Stimulated activated naive B cell treated with anti-CD40 and anti-IgM and Interleukin-4, amounts not matched to agents 10 μg/mL and 1 μg/mL and 100 μg/mL, for 72 hours (primary cell): ENCODE data around the gene WDR74.
A peak's percentile ranks its signal among the peaks of the same experiment; 100 is the strongest.
"Not testable (repeated sequence)": the region's sequence is repeated elsewhere in the genome, so short reads cannot be mapped to it uniquely, and the experiment has no call there.

Experiments
- ATAC-seq, 2 donors: fragments of 150-1000 bp; cut with Tn5 transposase; replicated peaks; 2 replicates each; pipeline ENCODE4 v1.10.0; 2021; ENCODE audit warnings: moderate library complexity in 1 of 2
- DNase-seq: peaks from one replicate; pipeline ENCODE4 v3.0.0; 2021
- H3K27ac Mint-ChIP-seq: one replicate; pipeline ENCODE4 v1.8.0; 2022; ENCODE audit warnings: mild to moderate bottlenecking, mixed read lengths
- H3K27me3 Mint-ChIP-seq, 2 donors: one replicate each; pipeline ENCODE4 v1.8.0; 2022; ENCODE audit warnings: mixed read lengths in 2 of 2
- H3K36me3 Mint-ChIP-seq, 2 donors: one replicate each; pipeline ENCODE4 v1.8.0; 2022; ENCODE audit warnings: mixed read lengths in 2 of 2, mild to moderate bottlenecking in 1 of 2
- H3K4me1 Mint-ChIP-seq, 2 donors: one replicate each; pipeline ENCODE4 v1.8.0; 2022; ENCODE audit warnings: mixed read lengths in 2 of 2, mild to moderate bottlenecking in 1 of 2
- H3K4me3 Mint-ChIP-seq, 2 donors: one replicate each; pipeline ENCODE4 v1.8.0; 2022; ENCODE audit warnings: mild to moderate bottlenecking in 2 of 2, mixed read lengths in 2 of 2, moderate library complexity in 1 of 2
- H3K9me3 Mint-ChIP-seq, 2 donors: one replicate each; pipeline ENCODE4 v1.8.0; 2022; ENCODE audit warnings: mixed read lengths in 2 of 2, mild to moderate bottlenecking in 1 of 2

Gene WDR74

GRCh38 chr11:62840721-62841360, 1.5 kb upstream of the WDR74 start:
- Mint-ChIP-seq H3K36me3 (peaks cover 9 to 21% of the 10 kb centered on the region in 2 donors), H3K4me1 (peaks cover 15 to 20% of the 10 kb centered on the region in 2 donors)
- ATAC-seq: peak; percentile 29 to 38
- DNase-seq: peak; percentile 94
- not testable (repeated sequence) for H3K4me3 Mint-ChIP-seq, H3K27me3 Mint-ChIP-seq, H3K27ac Mint-ChIP-seq, H3K9me3 Mint-ChIP-seq

DNA sequence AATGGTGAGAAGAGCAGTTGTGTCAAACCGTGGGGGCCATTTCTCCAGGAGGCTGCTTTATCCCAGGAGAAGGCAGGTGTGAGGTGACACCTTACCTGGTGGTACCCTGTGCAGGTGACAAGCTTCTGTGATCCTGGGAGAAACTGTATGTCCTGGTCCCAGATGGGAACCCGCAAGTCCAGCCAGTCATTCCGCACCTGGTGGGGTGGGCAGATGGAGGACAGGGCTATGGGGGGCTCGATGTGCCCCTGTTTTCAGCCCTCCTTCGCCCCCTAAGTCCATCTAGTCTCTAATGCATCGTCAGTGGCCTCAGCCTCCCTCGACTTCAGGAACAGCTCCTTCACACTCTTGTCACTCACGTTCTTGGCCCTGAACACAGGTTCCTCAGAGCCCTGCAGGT, 4.1 kb downstream of the WDR74 start:
- Mint-ChIP-seq H3K4me3 (no peak overlapping the region), H3K4me1 (peaks cover 45 to 56% of the 10 kb centered on the region in 2 donors), H3K36me3 (peaks cover 30 to 49% of the 10 kb centered on the region in 2 donors), H3K27ac (no peak overlapping the region), H3K9me3 (no peaks in the 10 kb centered on the region), H3K27me3 (no peaks in the 10 kb centered on the region)
- no peak for ATAC-seq
- DNase-seq: no peak

DNA sequence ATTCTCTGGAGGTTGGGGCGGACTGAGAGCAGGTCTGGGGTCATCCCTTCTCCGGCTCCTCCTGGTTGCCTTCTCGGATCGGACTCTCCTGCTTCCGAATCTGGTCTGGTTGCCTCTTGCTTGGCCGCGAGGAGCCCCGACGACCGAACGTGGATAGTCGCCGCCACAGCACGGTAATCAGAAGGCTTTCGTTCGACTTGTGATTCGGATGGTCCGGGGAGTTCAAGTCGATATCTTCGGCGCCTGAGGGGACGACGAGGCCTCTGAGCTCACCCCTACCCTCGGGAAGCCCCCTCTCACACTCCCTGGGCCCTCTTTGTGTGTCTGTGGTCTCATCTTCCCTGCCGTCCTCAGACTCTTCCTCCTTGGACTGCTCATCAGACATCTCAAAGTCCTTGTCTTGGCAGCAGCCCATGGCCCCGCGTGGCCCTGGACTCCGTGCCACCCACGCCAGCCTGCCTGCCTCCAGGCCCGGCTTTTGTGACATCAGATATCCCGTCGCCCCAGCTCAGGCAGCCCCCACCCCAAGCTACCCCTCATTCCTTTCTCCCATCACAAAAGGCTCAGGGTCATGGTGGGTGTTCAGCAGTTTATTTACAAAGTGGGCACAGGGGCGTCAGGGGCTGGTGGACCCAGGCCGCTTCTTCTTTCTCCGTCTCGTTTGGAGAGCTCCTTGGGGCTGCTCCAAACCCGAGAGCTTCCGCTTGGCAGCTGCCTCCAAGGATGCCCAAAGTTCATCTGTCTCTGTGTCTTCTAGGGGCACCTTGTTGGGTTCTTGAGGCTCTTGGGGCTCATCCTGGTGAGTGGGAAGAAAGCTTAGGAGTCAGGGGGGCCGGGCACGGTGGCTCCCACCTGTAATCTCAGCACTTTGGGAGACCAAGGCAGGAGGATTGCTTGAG, 6.8 kb downstream of the WDR74 start, which contains the start of gene TEX54:
Gene TEX54 (minus strand): TSS at position 506 of the 899 bp plus-strand sequence.
- peaks cover 37 to 61% of the 10 kb centered on the region in 2 donors for H3K4me1 Mint-ChIP-seq

GRCh38 chr11:62831520-62832335, 7.7 kb downstream of the WDR74 start, which contains the start of gene STX5:
Gene STX5 (minus strand): TSS chr11:62832051. CDS start chr11:62831243, 808 bp downstream.
- H3K27me3 Mint-ChIP-seq: no peaks in the 10 kb centered on the region
- peaks cover 36 to 55% of the 10 kb centered on the region in 2 donors for H3K4me1 Mint-ChIP-seq
- peak within 1 kb of the TSS; percentile 86 to 94 for H3K4me3 Mint-ChIP-seq

More for the DNA sequence above, 6.8 kb downstream of the WDR74 start, which contains the start of gene TEX54:
- Mint-ChIP-seq H3K36me3 (peaks cover 25 to 44% of the 10 kb centered on the region in 2 donors), H3K27ac (peak within 1 kb of the TSS; percentile 99), H3K4me3 (peak within 1 kb of the TSS; percentile 86 to 94), H3K9me3 (no peaks in the 10 kb centered on the region), H3K27me3 (no peaks in the 10 kb centered on the region)
- DNase-seq (no peak), ATAC-seq (peak; percentile 15 to 24)

GRCh38 chr11:62830904-62831519, 8.4 kb downstream of the WDR74 start:
- H3K36me3 Mint-ChIP-seq: peaks cover 27 to 44% of the 10 kb centered on the region in 2 donors
- peaks cover 33 to 52% of the 10 kb centered on the region in 2 donors for H3K4me1 Mint-ChIP-seq

More at GRCh38 chr11:62831520-62832335, 7.7 kb downstream of the WDR74 start, which contains the start of gene STX5:
- DNase-seq (peak; percentile 97), ATAC-seq (peak; percentile 88 to 91)
- H3K36me3 Mint-ChIP-seq: peaks cover 27 to 48% of the 10 kb centered on the region in 2 donors
- H3K27ac Mint-ChIP-seq: peak within 1 kb of the TSS; percentile 99
- H3K9me3 Mint-ChIP-seq: no peaks in the 10 kb centered on the region

GRCh38 chr11:62828130-62828529, 11.3 kb downstream of the WDR74 start:
- ATAC-seq, H3K9me3 Mint-ChIP-seq, DNase-seq, H3K27ac Mint-ChIP-seq, H3K4me3 Mint-ChIP-seq, H3K27me3 Mint-ChIP-seq: not testable (repeated sequence)
- Mint-ChIP-seq H3K36me3 (peaks cover 31 to 47% of the 10 kb centered on the region in 2 donors), H3K4me1 (peaks cover 17 to 29% of the 10 kb centered on the region in 2 donors)

More at GRCh38 chr11:62830904-62831519, 8.4 kb downstream of the WDR74 start:
- ATAC-seq: peak; percentile 4 to 17
- H3K4me3 Mint-ChIP-seq: peak overlapping the region; percentile 86 to 94
- no peak for DNase-seq
- no peaks in the 10 kb centered on the region for H3K9me3 Mint-ChIP-seq
- H3K27ac Mint-ChIP-seq: peak overlapping the region; percentile 99
- H3K27me3 Mint-ChIP-seq: no peaks in the 10 kb centered on the region

- Mint-ChIP-seq H3K4me3 (no peak overlapping the region), H3K36me3 (peaks cover 32 to 53% of the 10 kb centered on the region in 2 donors), H3K27ac (no peak overlapping the region), H3K4me1 (peaks cover 0 to 1% of the 10 kb centered on the region in 2 donors), H3K27me3 (no peaks in the 10 kb centered on the region), H3K9me3 (no peaks in the 10 kb centered on the region)
- no peak for ATAC-seq
- no peak for DNase-seq
Observed at GRCh38 chr11:62823677-62824076, 15.7 kb downstream of the WDR74 start.

DNA sequence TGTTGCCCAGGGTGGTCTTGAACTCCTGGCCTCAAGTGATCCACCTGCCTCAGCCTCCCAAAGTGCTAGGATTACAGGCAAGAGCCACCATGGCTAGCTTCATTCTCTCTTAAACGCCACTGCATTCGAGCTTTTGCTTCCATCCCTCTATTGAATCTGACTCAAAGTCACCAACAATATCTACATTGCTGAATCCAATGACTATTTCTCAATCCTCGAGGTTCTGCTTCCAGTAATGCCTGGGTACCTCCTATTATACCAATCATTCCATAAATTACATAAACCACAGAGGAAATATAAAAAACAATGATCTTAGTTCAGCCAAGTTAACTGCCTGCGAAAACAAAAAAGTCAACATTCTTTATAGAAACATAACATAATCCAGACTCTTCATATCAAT, 22.3 kb downstream of the WDR74 start:
- no peak for DNase-seq
- Mint-ChIP-seq H3K36me3 (peaks cover 12 to 22% of the 10 kb centered on the region in 2 donors), H3K4me1 (no peaks in the 10 kb centered on the region), H3K27ac (no peak overlapping the region), H3K27me3 (no peaks in the 10 kb centered on the region), H3K4me3 (no peak overlapping the region), H3K9me3 (no peaks in the 10 kb centered on the region)
- no peak for ATAC-seq

GRCh38 chr11:62816557-62816956, 22.8 kb downstream of the WDR74 start:
- no peak overlapping the region for H3K4me3 Mint-ChIP-seq
- H3K36me3 Mint-ChIP-seq: peaks cover 12 to 22% of the 10 kb centered on the region in 2 donors
- ATAC-seq (no peak), DNase-seq (no peak)
- no peak overlapping the region for H3K27ac Mint-ChIP-seq
- no peaks in the 10 kb centered on the region for H3K4me1 Mint-ChIP-seq
- H3K27me3 Mint-ChIP-seq: no peaks in the 10 kb centered on the region
- H3K9me3 Mint-ChIP-seq: no peaks in the 10 kb centered on the region

GRCh38 chr11:62811659-62812058, 27.7 kb downstream of the WDR74 start:
- Mint-ChIP-seq H3K27ac (no peak overlapping the region), H3K27me3 (no peaks in the 10 kb centered on the region), H3K4me1 (peaks cover 8 to 14% of the 10 kb centered on the region in 2 donors), H3K36me3 (peaks cover 0 to 10% of the 10 kb centered on the region in 2 donors), H3K4me3 (no peak overlapping the region), H3K9me3 (no peaks in the 10 kb centered on the region)
- DNase-seq (no peak), ATAC-seq (no peak)

GRCh38 chr11:62810748-62811147, 28.6 kb downstream of the WDR74 start:
- DNase-seq (no peak), ATAC-seq (no peak)
- H3K27me3 Mint-ChIP-seq: no peaks in the 10 kb centered on the region
- no peak overlapping the region for H3K27ac Mint-ChIP-seq
- H3K36me3 Mint-ChIP-seq: peaks cover 0 to 9% of the 10 kb centered on the region in 2 donors
- no peaks in the 10 kb centered on the region for H3K9me3 Mint-ChIP-seq
- no peak overlapping the region for H3K4me3 Mint-ChIP-seq
- peaks cover 13 to 22% of the 10 kb centered on the region in 2 donors for H3K4me1 Mint-ChIP-seq

DNA sequence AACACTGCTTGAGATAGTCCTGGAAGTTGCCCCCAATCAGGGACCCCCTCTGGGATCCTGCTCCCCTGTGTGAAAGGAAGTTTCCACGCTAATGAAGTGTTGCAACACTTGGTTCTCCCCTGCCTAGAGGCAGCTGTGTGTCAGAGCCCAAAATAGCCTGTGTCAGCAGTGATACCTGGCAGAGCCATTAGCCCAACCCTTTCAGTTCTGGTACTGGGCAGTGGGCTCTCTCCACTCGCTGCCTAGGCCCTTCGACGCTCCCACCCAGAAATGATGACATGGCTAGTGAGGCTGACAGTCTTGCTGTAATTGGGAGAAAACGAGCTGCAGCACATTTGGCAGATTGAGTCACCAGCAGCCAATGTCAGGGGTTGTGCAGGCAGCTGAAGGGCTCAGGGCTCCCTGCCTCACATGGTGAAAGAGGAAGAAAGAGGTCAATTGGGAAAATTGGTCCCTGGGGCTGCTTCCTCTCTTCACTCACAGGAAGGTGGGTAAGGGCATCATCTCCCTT, 32.7 kb downstream of the WDR74 start:
- peak overlapping the region; percentile 63 to 97 for H3K4me3 Mint-ChIP-seq

DNA sequence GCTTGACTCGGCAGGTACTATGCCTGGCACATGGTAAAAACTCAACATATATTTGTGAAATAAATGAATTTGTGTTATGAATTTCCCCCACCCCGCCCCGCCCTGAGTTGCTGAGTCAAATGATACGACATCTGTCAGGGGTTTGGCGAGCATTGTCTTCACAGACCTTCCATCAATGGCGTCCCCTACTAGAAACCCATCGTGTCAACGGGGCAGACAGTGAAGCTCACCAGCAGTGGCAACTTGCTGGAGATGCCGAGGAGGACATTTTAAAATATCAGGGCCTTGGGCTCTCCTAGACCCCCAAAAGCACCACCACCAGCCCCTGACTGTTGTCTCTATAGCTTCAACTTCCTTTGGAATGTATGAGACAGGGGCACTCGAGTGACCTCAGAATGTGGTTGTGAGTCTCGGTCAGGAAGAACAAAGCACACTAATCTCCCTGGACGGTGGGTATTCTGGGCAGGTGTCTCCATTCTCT, 33.4 kb downstream of the WDR74 start:
- H3K9me3 Mint-ChIP-seq: no peaks in the 10 kb centered on the region
- H3K27ac Mint-ChIP-seq: peak overlapping the region; percentile 99
- ATAC-seq: peak; percentile 19 to 33

More for the DNA sequence above, 32.7 kb downstream of the WDR74 start:
- peak overlapping the region; percentile 65 for H3K27ac Mint-ChIP-seq
- no peak for DNase-seq
- ATAC-seq: no peak
- H3K36me3 Mint-ChIP-seq: peaks cover 15 to 19% of the 10 kb centered on the region in 2 donors
- no peaks in the 10 kb centered on the region for H3K27me3 Mint-ChIP-seq
- H3K4me1 Mint-ChIP-seq: peaks cover 27 to 49% of the 10 kb centered on the region in 2 donors
- no peaks in the 10 kb centered on the region for H3K9me3 Mint-ChIP-seq

More for the DNA sequence above, 33.4 kb downstream of the WDR74 start:
- Mint-ChIP-seq H3K4me1 (peaks cover 25 to 49% of the 10 kb centered on the region in 2 donors), H3K36me3 (peaks cover 20 to 26% of the 10 kb centered on the region in 2 donors), H3K27me3 (no peaks in the 10 kb centered on the region), H3K4me3 (peak overlapping the region; percentile 94 to 97)
- no peak for DNase-seq
